Gastroesophageal sphincter (tissue), 4 donors: ENCODE data around the gene CPT1B. TPM values are rescaled to one million over a fixed set of nuclear protein-coding genes. Genes with fewer than 3 reads are reported as not detected.
"Not testable (repeated sequence)": the region's sequence is repeated elsewhere in the genome, so short reads cannot be mapped to it uniquely, and the experiment has no call there.

ENCODE experiments used
- ATAC-seq: fragments of 150-250 bp; one replicate; pipeline ENCODE4 v1.9.1; 2016; ENCODE audit warnings: mild to moderate bottlenecking, moderate library complexity
- H3K27ac ChIP-seq, 4 donors: fragments of 200-600 bp; sonication (generic) in 3 of 4; 1 replicate in 3 of 4; 2 replicates in 1 of 4; pipeline ENCODE4 v1.5.1; 2016 to 2019
- H3K27me3 ChIP-seq: fragments of 200-600 bp; sonication (generic); one replicate; pipeline ENCODE4 v1.5.1; 2019
- H3K36me3 ChIP-seq, 2 donors: fragments of 200-600 bp; sonication (generic); one replicate each; pipeline ENCODE4 v1.5.1; 2019; ENCODE audit warnings: control low read depth in 1 of 2
- H3K4me1 ChIP-seq, 3 donors: fragments of 200-600 bp; sonication (generic); 1 replicate in 2 of 3; 2 replicates in 1 of 3; pipeline ENCODE4 v1.5.1; 2016 to 2019; ENCODE audit warnings: control low read depth in 2 of 3
- H3K4me3 ChIP-seq, 2 donors: fragments of 200-600 bp; sonication (generic); one replicate each; pipeline ENCODE4 v1.5.1; 2019; ENCODE audit warnings: mild to moderate bottlenecking in 1 of 2, moderate library complexity in 1 of 2
- H3K9me3 ChIP-seq, 3 donors: fragments of 200-600 bp; sonication (generic); one replicate each; pipeline ENCODE4 v1.5.1; 2017 to 2019; ENCODE audit warnings: control low read depth in 2 of 3
- EP300 ChIP-seq: sonication (generic); formaldehyde crosslinking; IDR thresholded peaks from one replicate; pipeline ENCODE4 v1.6.1; 2017; ENCODE audit warnings: antibody characterized with exemption, mild to moderate bottlenecking
- POLR2A ChIP-seq, 2 donors: fragments of 450-650 bp; IDR thresholded peaks; one replicate each; pipeline ENCODE4 v1.6.1; 2017; ENCODE audit warnings: antibody characterized with exemption in 2 of 2, mild to moderate bottlenecking in 2 of 2, moderate library complexity in 1 of 2
- POLR2AphosphoS5 ChIP-seq: sonication (generic); formaldehyde crosslinking; IDR thresholded peaks from one replicate; pipeline ENCODE4 v1.6.1; 2017; ENCODE audit warnings: antibody characterized with exemption
- WGBS, 2 donors: methylation state at CpG; one replicate each; pipeline ENCODE4 v1.1.5; 2018; ENCODE audit warnings: low coverage in 1 of 2; 5-methylcytosine and 5-hydroxymethylcytosine counted together
- total RNA-seq, 4 donors: library from RNA; depleted of rRNA; stranded (reverse); fragments of >200 nt; gene quantifications; one replicate each; pipeline ENCODE4 v1.1.0, GENCODE V29; 2016
- TF ChIP-seq, protein P1 (sequence below), 4 experiments: fragments of 200-600 bp in 2 of 4; fragments of 450-650 bp in 2 of 4; sonication (generic) in 1 of 4; IDR thresholded peaks; one replicate each; pipeline ENCODE4 v1.5.1; 2017 to 2019; ENCODE audit warnings: antibody characterized with exemption in 4 of 4, mild to moderate bottlenecking in 2 of 4, moderate library complexity in 2 of 4

The CPT1B gene
- total RNA-seq, 4 donors from 2014 or later, result 3.1 to 13.4 (median 6.5) TPM

DNA sequence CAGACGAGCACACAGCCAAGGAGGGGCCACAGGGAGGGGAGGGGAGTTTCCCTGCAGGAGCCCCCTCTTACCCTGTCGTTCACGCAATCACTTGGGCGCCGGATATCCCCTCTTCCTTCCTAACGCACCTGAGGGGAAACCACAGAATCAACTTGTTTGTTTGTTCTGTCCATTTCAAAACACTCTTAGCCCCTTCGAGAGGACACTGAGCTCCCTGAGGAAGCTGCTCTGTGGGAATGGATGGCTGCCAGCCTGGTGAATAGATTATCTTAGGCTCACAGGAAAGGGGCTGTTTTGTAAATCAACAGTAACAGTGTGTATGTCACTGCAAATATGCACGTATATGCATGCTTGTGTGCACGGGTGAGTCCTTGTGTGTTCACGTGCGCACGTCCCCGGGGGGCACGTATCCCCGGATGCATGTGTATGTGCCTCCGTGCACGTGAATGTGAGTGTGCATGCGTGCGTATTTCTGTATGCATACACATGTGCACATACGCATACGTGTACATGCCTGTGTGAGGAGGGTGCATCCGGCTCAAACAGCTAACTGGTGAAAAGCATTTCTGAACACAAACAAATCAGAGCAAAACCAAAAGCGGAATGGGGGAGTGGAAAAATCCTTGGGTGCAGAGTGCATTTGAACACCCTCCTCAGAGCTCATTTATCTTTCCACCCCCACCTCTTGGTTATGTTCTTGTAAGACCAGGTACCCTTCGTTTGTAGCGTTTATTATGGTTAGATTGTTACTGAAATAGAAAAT is 42.5 kb upstream of the CPT1B start:
- no peak for TF ChIP-seq POLR2AphosphoS5
- TF ChIP-seq, protein P1, sequence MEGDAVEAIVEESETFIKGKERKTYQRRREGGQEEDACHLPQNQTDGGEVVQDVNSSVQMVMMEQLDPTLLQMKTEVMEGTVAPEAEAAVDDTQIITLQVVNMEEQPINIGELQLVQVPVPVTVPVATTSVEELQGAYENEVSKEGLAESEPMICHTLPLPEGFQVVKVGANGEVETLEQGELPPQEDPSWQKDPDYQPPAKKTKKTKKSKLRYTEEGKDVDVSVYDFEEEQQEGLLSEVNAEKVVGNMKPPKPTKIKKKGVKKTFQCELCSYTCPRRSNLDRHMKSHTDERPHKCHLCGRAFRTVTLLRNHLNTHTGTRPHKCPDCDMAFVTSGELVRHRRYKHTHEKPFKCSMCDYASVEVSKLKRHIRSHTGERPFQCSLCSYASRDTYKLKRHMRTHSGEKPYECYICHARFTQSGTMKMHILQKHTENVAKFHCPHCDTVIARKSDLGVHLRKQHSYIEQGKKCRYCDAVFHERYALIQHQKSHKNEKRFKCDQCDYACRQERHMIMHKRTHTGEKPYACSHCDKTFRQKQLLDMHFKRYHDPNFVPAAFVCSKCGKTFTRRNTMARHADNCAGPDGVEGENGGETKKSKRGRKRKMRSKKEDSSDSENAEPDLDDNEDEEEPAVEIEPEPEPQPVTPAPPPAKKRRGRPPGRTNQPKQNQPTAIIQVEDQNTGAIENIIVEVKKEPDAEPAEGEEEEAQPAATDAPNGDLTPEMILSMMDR (IDR thresholded peaks at IDR 0.05), result no peak
- no peak for TF ChIP-seq POLR2A (IDR thresholded peaks at IDR 0.05)
- TF ChIP-seq EP300, result no peak
- Histone ChIP-seq H3K4me3 (peak overlapping the region in 1 of 2 donors; percentile 38), H3K36me3 (peaks cover 0 to 15% of the 10 kb centered on the region in 2 donors), H3K9me3 (no peaks in the 10 kb centered on the region), H3K4me1 (peaks cover 0 to 28% (median 4%) of the 10 kb centered on the region in 3 donors), H3K27me3 (peaks cover 51% of the 10 kb centered on the region), H3K27ac (no peak overlapping the region)
- ATAC-seq, result peak; percentile 72
- WGBS, 2 donors, result 10 to 27% methylated on average over 16 of the region's 25 CpGs

GRCh38 chr22:50614296-50614695 is 36.1 kb upstream of the CPT1B start:
- 61% methylated on average over 3 of the region's 3 CpGs; no CpG with 5 or more reads in 1 of the 2 donors for WGBS, 2 donors
- H3K9me3 ChIP-seq, ATAC-seq, H3K27ac ChIP-seq, H3K36me3 ChIP-seq, H3K4me1 ChIP-seq, H3K4me3 ChIP-seq: not testable (repeated sequence)
- peaks cover 78% of the 10 kb centered on the region for H3K27me3 ChIP-seq

DNA sequence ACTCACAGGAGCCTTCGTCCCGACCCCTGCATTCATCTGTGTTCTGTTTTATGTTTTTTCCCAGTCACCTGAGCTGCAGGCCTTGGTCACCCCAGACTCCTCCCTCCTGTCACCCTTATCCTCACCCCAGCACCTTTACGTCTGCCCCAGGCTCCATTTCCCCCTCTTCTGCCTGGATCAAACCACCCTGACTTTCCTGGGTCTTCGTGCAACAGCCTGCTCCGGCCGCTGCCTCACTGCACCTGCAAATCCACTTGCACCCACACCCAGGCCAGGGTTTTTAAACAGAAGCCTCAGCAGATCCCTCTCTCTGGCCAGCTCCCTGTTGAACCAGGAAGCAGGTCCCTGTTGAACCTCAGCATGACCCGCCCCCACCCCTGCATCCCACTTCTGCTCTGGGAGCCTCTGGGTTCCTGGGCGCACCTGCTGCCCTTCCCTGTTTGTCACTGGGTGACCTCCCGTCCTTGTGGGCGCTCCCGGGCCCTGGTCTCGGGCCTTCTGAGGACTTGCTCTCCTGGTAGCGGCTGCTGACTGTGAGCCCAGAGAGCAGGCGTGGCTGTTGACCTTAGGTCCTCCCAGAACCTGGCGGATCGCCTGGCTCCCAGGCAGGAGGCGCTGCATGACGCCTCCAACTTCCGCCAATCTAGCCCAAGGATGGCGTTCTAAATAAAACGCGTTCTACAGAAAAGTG is 35.2 kb upstream of the CPT1B start:
- no peaks in the 10 kb centered on the region for H3K4me1 ChIP-seq
- no peak overlapping the region for H3K4me3 ChIP-seq
- H3K27ac ChIP-seq, result no peak overlapping the region
- no peak for TF ChIP-seq POLR2A (IDR thresholded peaks at IDR 0.05)
- TF ChIP-seq EP300, result no peak
- TF ChIP-seq, protein P1 (IDR thresholded peaks at IDR 0.05), result no peak
- TF ChIP-seq POLR2AphosphoS5, result no peak
- H3K27me3 ChIP-seq, result peaks cover 74% of the 10 kb centered on the region
- ATAC-seq, result peak; percentile 10
- no peaks in the 10 kb centered on the region for H3K36me3 ChIP-seq
- H3K9me3 ChIP-seq, result no peaks in the 10 kb centered on the region
- 59 to 76% methylated on average over 9 of the region's 22 CpGs for WGBS, 2 donors

GRCh38 chr22:50612528-50613221 is 34.4 kb upstream of the CPT1B start:
- 17 to 55% methylated on average over 1 to 10 of the region's 31 CpGs for WGBS, 2 donors
- no peak for ATAC-seq

GRCh38 chr22:50612168-50612527 is 33.9 kb upstream of the CPT1B start:
- H3K27me3 ChIP-seq, result peaks cover 80% of the 10 kb centered on the region
- TF ChIP-seq, protein P1 (IDR thresholded peaks at IDR 0.05), result no peak
- TF ChIP-seq EP300 (no peak), POLR2A (IDR thresholded peaks at IDR 0.05) (no peak), POLR2AphosphoS5 (no peak)
- no peaks in the 10 kb centered on the region for H3K9me3 ChIP-seq
- H3K36me3 ChIP-seq, result no peaks in the 10 kb centered on the region
- no peaks in the 10 kb centered on the region for H3K4me1 ChIP-seq
- ATAC-seq, result no peak
- H3K4me3 ChIP-seq, result no peak overlapping the region
- whole genome bisulfite sequencing, 2 donors, result 39 to 51% methylated on average over 3 to 4 of the region's 6 CpGs
- H3K27ac ChIP-seq, result no peak overlapping the region

More at GRCh38 chr22:50612528-50613221, 34.4 kb upstream of the CPT1B start:
- H3K27ac ChIP-seq, result no peak overlapping the region
- no peak overlapping the region for H3K4me3 ChIP-seq
- H3K36me3 ChIP-seq, result no peaks in the 10 kb centered on the region
- no peaks in the 10 kb centered on the region for H3K4me1 ChIP-seq
- H3K27me3 ChIP-seq, result peaks cover 76% of the 10 kb centered on the region
- H3K9me3 ChIP-seq, result no peaks in the 10 kb centered on the region
- TF ChIP-seq EP300 (no peak), POLR2A (IDR thresholded peaks at IDR 0.05) (no peak), POLR2AphosphoS5 (no peak)
- TF ChIP-seq, protein P1 (IDR thresholded peaks at IDR 0.05), result no peak
